ENCODE measurements around the gene TMEM208. TPM values are rescaled to one million over a fixed set of nuclear protein-coding genes. Genes with fewer than 3 reads are reported as not detected.

Gene TMEM208
- total and polyA plus RNA-seq, 2 of the 8 experiments (the other 6 are each of a cell fraction or from before 2014, with no cell fraction given), result 37.7 to 100.0 TPM

- H3K9ac ChIP-seq (replicated peaks in 1 of 4; ENCODE audit: extremely low read depth in 1 of 4, low read depth in 3 of 4, low read length in 3 of 4), result no peak overlapping the region
- no peak overlapping the region for H4K8ac ChIP-seq (ENCODE audit: extremely low read depth, insufficient read depth, low read length)
- H3K79me2 ChIP-seq (ENCODE audit: control insufficient read depth in 1 of 2, insufficient read depth in 2 of 2, low read length in 2 of 2), result peaks cover 0 to 21% of the 10 kb centered on the region in 2 experiments; a peak in 2 of 4 replicates
- H2BK20ac ChIP-seq (ENCODE audit: low read length), result no peak overlapping the region
- no peak overlapping the region for H3K23ac ChIP-seq (ENCODE audit: insufficient read length)
- peaks cover 18% of the 10 kb centered on the region for H3K79me1 ChIP-seq (ENCODE audit: low read depth, low read length)
- 94% methylated on average over 4 of the region's 4 CpGs; no CpG with 5 or more reads in 1 of the 2 experiments for WGBS, 2 experiments (ENCODE audit: extremely low coverage in 1 of 2, insufficient coverage in 1 of 2, insufficient read length in 1 of 2, insufficient replicate concordance in 2 of 2, low coverage in 1 of 2, low lambda C conversion rate in 2 of 2, missing lambda C conversion rate in 1 of 2)
- H2BK120ac ChIP-seq (replicated peaks; ENCODE audit: low read depth, low read length), result no peak overlapping the region
- H4K20me1 ChIP-seq (replicated peaks in 1 of 2; ENCODE audit: control insufficient read depth in 1 of 2, insufficient read depth in 2 of 2, low read length in 2 of 2), result peaks cover 0 to 2% of the 10 kb centered on the region in 2 experiments
- H3K18ac ChIP-seq (ENCODE audit: extremely low read depth, low read length), result no peak overlapping the region; the same call in 1 of the 2 replicates
- peaks cover 1% of the 10 kb centered on the region; the same call in 1 of the 2 replicates for H3K23me2 ChIP-seq (ENCODE audit: low read depth, low read length)
- peaks cover under 1 to 10% (median 5%) of the 10 kb centered on the region in 4 experiments; a peak in 3 of 8 replicates for H3K36me3 ChIP-seq (ENCODE audit: control insufficient read depth in 2 of 4, insufficient read depth in 4 of 4, low read length in 3 of 4)
- H2BK15ac ChIP-seq (ENCODE audit: low read length), result no peak overlapping the region
- H3K4me3 ChIP-seq (ENCODE audit: extremely low read depth in 1 of 4, insufficient read depth in 2 of 4, low read depth in 3 of 4, low read length in 4 of 4), result no peak overlapping the region
- H2AK5ac ChIP-seq (ENCODE audit: low read depth, low read length), result 0 out of 2 replicates have a peak overlapping the region, but pooled peaks have one; percentile 33
- no peak for FAIRE-seq
- H3K27me3 ChIP-seq (replicated peaks in 1 of 4; ENCODE audit: control insufficient read depth in 3 of 4, extremely low read depth in 1 of 4, insufficient read depth in 3 of 4, low read length in 3 of 4), result no peaks in the 10 kb centered on the region
- 0 out of 2 replicates have a peak overlapping the region, but pooled peaks have one; percentile 94 for H2BK12ac ChIP-seq (ENCODE audit: low read depth, low read length)
- H3K27ac ChIP-seq (ENCODE audit: low read depth, low read length), result no peak overlapping the region
- H2BK5ac ChIP-seq (ENCODE audit: low read depth, low read length), result 0 out of 2 replicates have a peak overlapping the region, but pooled peaks have one; percentile 16
- ChIA-PET POLR2A (ENCODE audit: partially characterized antibody) (interaction anchor here (1.0 to 1.7 kb wide), 2 partner anchors 10 to 14 kb away, joined by 3 to 5 read pairs; no protein-coding TSS in a partner anchor), CTCF (ENCODE audit: partially characterized antibody) (interaction anchor here (0.5 to 1.6 kb wide), 6 partner anchors 14 to 146 kb away, joined by 3 to 6 read pairs (median 4); no protein-coding TSS in a partner anchor)
- H2AFZ ChIP-seq (ENCODE audit: low read length), result no peak overlapping the region
- DNase-seq (ENCODE audit: low read depth in 1 of 2, low spot score in 2 of 2), result no peak
- H4K5ac ChIP-seq (ENCODE audit: insufficient read length, low read depth, low read length), result no peak overlapping the region
- no peak overlapping the region; a peak in 1 of 4 replicates for H3K4me2 ChIP-seq (ENCODE audit: insufficient read depth in 1 of 2, low read depth in 2 of 2, low read length in 2 of 2)
- no peak overlapping the region for H3K14ac ChIP-seq (ENCODE audit: insufficient read length)
- no peak overlapping the region for H4K91ac ChIP-seq (replicated peaks; ENCODE audit: insufficient read length, low read length)
- no peak overlapping the region for H3K4ac ChIP-seq (replicated peaks; ENCODE audit: insufficient read length, low read depth, low read length)
- peaks cover 12 to 23% (median 14%) of the 10 kb centered on the region in 4 experiments for H3K4me1 ChIP-seq (replicated peaks in 1 of 4; ENCODE audit: control insufficient read depth in 3 of 4, insufficient read depth in 4 of 4, low read length in 3 of 4)
- no peak overlapping the region for H3K56ac ChIP-seq (replicated peaks; ENCODE audit: insufficient read length, low read depth, low read length)
- H3K9me3 ChIP-seq (ENCODE audit: insufficient read depth in 2 of 2, low read depth in 1 of 2, low read length in 1 of 2), result no peaks in the 10 kb centered on the region
- TF ChIP-seq TBP (IDR thresholded peaks at IDR 0.05; ENCODE audit: low read depth, low read length) (no peak), BRCA1 (IDR thresholded peaks at IDR 0.05; ENCODE audit: low read depth, low read length) (no peak), SUZ12 (IDR thresholded peaks at IDR 0.05; ENCODE audit: low read length) (no peak), SAP30 (IDR thresholded peaks at IDR 0.05; ENCODE audit: insufficient read depth, insufficient replicate concordance, low read length) (no peak), ATF2 (IDR thresholded peaks at IDR 0.05; ENCODE audit: low read length) (no peak), KDM4A (IDR thresholded peaks at IDR 0.05; ENCODE audit: low read depth, low read length, severe bottlenecking) (no peak), RFX5 (IDR thresholded peaks at IDR 0.05; ENCODE audit: borderline replicate concordance, low read depth, low read length) (no peak), ASH2L (IDR thresholded peaks at IDR 0.05; ENCODE audit: low read length) (no peak), SP2 (IDR thresholded peaks at IDR 0.05; ENCODE audit: low read length) (no peak), POU5F1 (IDR thresholded peaks at IDR 0.05; ENCODE audit: low read depth, low read length) (no peak)
Measured at GRCh38 chr16:67242138-67242730, 15.3 kb downstream of the TMEM208 start.
